GM12892 (cell line): ENCODE measurements around the gene SDK1.

Experiments used
- POLR2A ChIP-seq: IDR thresholded peaks from 2 replicates; pipeline ENCODE4 v1.6.1; 2011; ENCODE audit warnings: low read depth, low read length, control low read depth
- POLR2AphosphoS5 ChIP-seq: IDR thresholded peaks from 2 replicates; pipeline ENCODE4 v1.6.1; 2011; ENCODE audit warnings: low read depth, low read length, control low read depth
- TAF1 ChIP-seq: IDR thresholded peaks from 2 replicates; pipeline ENCODE4 v1.6.1; 2011; ENCODE audit warnings: low read depth, mild to moderate bottlenecking, control low read depth, low read length, borderline replicate concordance

DNA sequence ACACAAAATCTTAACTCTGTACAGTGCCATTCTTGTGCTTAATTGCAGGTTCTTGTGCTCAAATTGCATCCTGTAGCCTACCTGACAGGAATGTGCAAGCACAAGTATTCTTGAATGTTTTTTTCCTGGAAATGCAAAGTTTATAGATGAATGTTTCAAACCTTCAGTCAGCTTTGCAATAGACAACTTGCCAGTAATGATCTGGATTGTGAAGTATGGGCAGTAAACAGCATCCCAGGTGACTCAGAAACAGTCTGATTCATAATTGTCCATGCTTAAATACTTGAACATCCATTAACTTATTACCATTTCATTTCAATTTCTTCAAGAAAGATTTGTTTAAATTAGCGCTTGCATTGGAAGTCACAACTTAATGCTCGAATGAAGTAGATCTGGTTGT lies 347.2 kb downstream of the SDK1 start:
- TF ChIP-seq POLR2A: no peak
- no peak for TF ChIP-seq POLR2AphosphoS5
- TF ChIP-seq TAF1: no peak
